Lower leg skin (tissue), 3 donors: ENCODE data around the gene MANEAL.

Experiments used
- CTCF ChIP-seq, 3 donors: fragments of 450-650 bp; IDR thresholded peaks; one replicate each; pipeline ENCODE4 v1.5.1; 2016; ENCODE audit warnings: antibody characterized with exemption in 3 of 3, mild to moderate bottlenecking in 3 of 3, moderate library complexity in 2 of 3
- POLR2A ChIP-seq, 2 donors: fragments of 450-650 bp; IDR thresholded peaks; one replicate each; pipeline ENCODE4 v1.6.1; 2016 to 2017; ENCODE audit warnings: antibody characterized with exemption in 2 of 2, mild to moderate bottlenecking in 1 of 2, moderate library complexity in 1 of 2

- no peak for TF ChIP-seq CTCF (IDR thresholded peaks at IDR 0.05)
- TF ChIP-seq POLR2A (IDR thresholded peaks at IDR 0.05) = no peak
These were observed 56.8 kb downstream of the MANEAL start for GRCh38 chr1:37850352-37850955.
